Mammary epithelial cell (primary cell): ENCODE results near the gene PSMD6.

ENCODE experiments used
- EZH2 ChIP-seq: IDR thresholded peaks from 2 replicates; pipeline ENCODE4 v1.6.1; 2012; ENCODE audit warnings: low read length, inconsistent platforms, borderline replicate concordance
- TF ChIP-seq, protein P1 (sequence below), 2 donors: IDR thresholded peaks in 1 of 2; conservative IDR thresholded peaks in 1 of 2; 2 replicates each; pipeline ENCODE4 v1.5.1; 2011 to 2012; ENCODE audit warnings: inconsistent platforms in 2 of 2, low read length in 2 of 2, mild to moderate bottlenecking in 2 of 2, control low read depth in 1 of 2, low read depth in 1 of 2; ENCODE audit not compliant: insufficient read depth in 1 of 2; ENCODE audit errors: extremely low read depth in 1 of 2

DNA sequence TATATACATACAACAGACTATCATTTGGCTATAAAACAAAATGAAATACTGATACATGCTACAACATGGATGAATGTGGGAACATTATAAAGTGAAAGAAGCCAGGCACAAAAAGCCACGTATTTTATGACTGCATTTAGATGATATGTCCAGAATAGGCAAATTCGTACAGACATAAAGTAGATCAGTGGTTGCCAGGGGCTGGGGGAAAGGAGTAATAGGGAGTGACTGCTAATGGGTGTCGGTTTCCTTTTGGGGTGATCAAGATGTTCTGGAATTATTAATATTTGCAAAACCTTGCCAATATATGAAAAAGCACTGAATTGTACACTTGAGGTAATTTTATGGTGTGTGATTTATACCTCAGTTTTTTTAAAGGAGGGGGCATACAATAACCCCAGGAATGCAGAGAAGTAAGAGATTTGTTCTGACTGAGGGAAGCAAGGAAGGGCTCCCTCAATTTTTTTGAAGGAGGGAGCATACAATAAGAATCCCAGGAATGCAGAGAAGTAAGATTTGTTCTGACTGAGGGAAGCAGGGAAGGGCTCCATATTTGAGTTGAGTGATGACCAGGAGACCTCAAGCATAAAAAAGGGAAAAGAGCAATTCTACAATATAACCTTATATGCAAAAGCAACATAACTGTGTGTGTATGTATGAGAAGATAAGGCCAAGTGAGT lies 6.2 kb downstream of the PSMD6 start:
- TF ChIP-seq, protein P1, sequence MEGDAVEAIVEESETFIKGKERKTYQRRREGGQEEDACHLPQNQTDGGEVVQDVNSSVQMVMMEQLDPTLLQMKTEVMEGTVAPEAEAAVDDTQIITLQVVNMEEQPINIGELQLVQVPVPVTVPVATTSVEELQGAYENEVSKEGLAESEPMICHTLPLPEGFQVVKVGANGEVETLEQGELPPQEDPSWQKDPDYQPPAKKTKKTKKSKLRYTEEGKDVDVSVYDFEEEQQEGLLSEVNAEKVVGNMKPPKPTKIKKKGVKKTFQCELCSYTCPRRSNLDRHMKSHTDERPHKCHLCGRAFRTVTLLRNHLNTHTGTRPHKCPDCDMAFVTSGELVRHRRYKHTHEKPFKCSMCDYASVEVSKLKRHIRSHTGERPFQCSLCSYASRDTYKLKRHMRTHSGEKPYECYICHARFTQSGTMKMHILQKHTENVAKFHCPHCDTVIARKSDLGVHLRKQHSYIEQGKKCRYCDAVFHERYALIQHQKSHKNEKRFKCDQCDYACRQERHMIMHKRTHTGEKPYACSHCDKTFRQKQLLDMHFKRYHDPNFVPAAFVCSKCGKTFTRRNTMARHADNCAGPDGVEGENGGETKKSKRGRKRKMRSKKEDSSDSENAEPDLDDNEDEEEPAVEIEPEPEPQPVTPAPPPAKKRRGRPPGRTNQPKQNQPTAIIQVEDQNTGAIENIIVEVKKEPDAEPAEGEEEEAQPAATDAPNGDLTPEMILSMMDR (conservative IDR thresholded peaks at IDR 0.05 in 1 of 2, IDR thresholded peaks at IDR 0.05 in 1 of 2; ENCODE audit: extremely low read depth in 1 of 2, insufficient read depth in 1 of 2, low read depth in 1 of 2, low read length in 2 of 2) = no peak
- no peak for TF ChIP-seq EZH2
